K562 (cell line): Measurements from ENCODE around the gene MED16. TPM values are rescaled to one million over a fixed set of nuclear protein-coding genes. Genes with fewer than 3 reads are reported as not detected.

ENCODE experiments used
- BMI1 ChIP-seq: fragments of 150-350 bp; IDR thresholded peaks from 2 replicates; pipeline ENCODE4 v1.6.1; 2014; ENCODE audit warnings: low read length
- CBFB ChIP-seq: sonication (generic); formaldehyde crosslinking; IDR thresholded peaks from 2 replicates; pipeline ENCODE4 v1.4.0; 2020; ENCODE audit warnings: mild to moderate bottlenecking, missing genetic modification reagents
- KDM1A ChIP-seq, 2 experiments: fragments of 450-650 bp; IDR thresholded peaks; 2 replicates each; pipeline ENCODE4 v1.6.1; 2016; ENCODE audit warnings: mild to moderate bottlenecking in 2 of 2
- MIER1 ChIP-seq: fragments of 450-650 bp; IDR thresholded peaks from 2 replicates; pipeline ENCODE4 v1.6.1; 2016; ENCODE audit warnings: antibody characterized with exemption, mild to moderate bottlenecking, low read depth
- MTA1 ChIP-seq: fragments of 450-650 bp; IDR thresholded peaks from 2 replicates; pipeline ENCODE4 v1.6.1; 2017; ENCODE audit warnings: borderline replicate concordance
- MXI1 ChIP-seq: IDR thresholded peaks from 2 replicates; pipeline ENCODE4 v1.6.1; 2011; ENCODE audit warnings: low read depth, mild to moderate bottlenecking, improper control_type of control experiment, low read length
- POLR2A ChIP-seq: fragments of 450-650 bp; conservative IDR thresholded peaks from 2 replicates; pipeline ENCODE4 v1.6.1; 2016
- RBFOX2 ChIP-seq: fragments of 200-400 bp; formaldehyde crosslinking; IDR thresholded peaks from 2 replicates; pipeline ENCODE4 v1.6.1; 2017; ENCODE audit warnings: low read depth, mild to moderate bottlenecking, low read length, moderate library complexity
- SUPT5H ChIP-seq: fragments of 450-650 bp; IDR thresholded peaks from 2 replicates; pipeline ENCODE4 v1.6.1; 2016
- ZNF695 ChIP-seq: fragments of 450-650 bp; formaldehyde crosslinking; IDR thresholded peaks from 2 replicates; pipeline ENCODE4 v1.4.0; 2020; ENCODE audit warnings: mild to moderate bottlenecking, moderate library complexity
- polyA plus RNA-seq, 8 experiments: library from polyadenylated mRNA; depleted of rRNA in 4 of 8; stranded (reverse) in 5 of 8; unstranded in 3 of 8; fragments of >200 nt; fragmentation: Nextera tagmentation in 2 of 8; fragmentation: Illumina TruSeq in 1 of 8; extraction: Ambion mirVana in 2 of 8; extraction: Trizol in 1 of 8; gene quantifications; 2 replicates each; pipeline versions ENCODE4 v1.2.1 to v1.2.3, GENCODE V29; 2011 to 2014; ENCODE audit warnings: inconsistent platforms in 1 of 8, missing spikeins in 1 of 8
- total RNA-seq, 7 experiments: library from RNA; depleted of rRNA in 6 of 7; stranded (reverse); fragments of >200 nt in 6 of 7; fragmentation: Illumina TruSeq in 2 of 7; extraction: Trizol in 2 of 7; gene quantifications; 2 replicates each; pipeline versions ENCODE4 v1.2.1 to v1.2.3, GENCODE V29; 2011 to 2021; ENCODE audit warnings: low replicate concordance in 1 of 7
- TF ChIP-seq, protein P1 (sequence below): sonication (generic); formaldehyde crosslinking; IDR thresholded peaks from 2 replicates; pipeline ENCODE4 v1.8.1; 2023; ENCODE audit warnings: mild to moderate bottlenecking, missing genetic modification reagents
- TF ChIP-seq, protein P2 (sequence below): fragments of 450-650 bp; IDR thresholded peaks from 2 replicates; pipeline ENCODE4 v1.7.1; 2018; ENCODE audit warnings: mild to moderate bottlenecking, low read depth; ENCODE audit not compliant: partially characterized antibody

Gene MED16
- total and polyA plus RNA-seq, 9 of the 15 experiments (the other 6 are each of a cell fraction or from before 2014, with no cell fraction given), result 0.89 to 59.9 (median 8.6) TPM

GRCh38 chr19:898663-899062, 5.7 kb upstream of the MED16 start (continued):
- TF ChIP-seq KDM1A (IDR thresholded peaks at IDR 0.05) (peak; percentile 46 to 63; a peak in 2 of 4 replicates), BMI1 (peak; percentile 68), SUPT5H (0 out of 2 replicates have a peak, but pooled peaks have one; percentile 38), POLR2A (peak; percentile 28; the same call in 1 of the 2 replicates), MTA1 (no peak), RBFOX2 (0 out of 2 replicates have a peak, but pooled peaks have one; percentile 12), ZNF695 (CRISPR knock-in tag) (no peak), MXI1 (peak; percentile 78), CBFB (CRISPR knock-in tag) (0 out of 2 replicates have a peak, but pooled peaks have one; percentile 43), MIER1 (no peak)
- TF ChIP-seq, protein P1, sequence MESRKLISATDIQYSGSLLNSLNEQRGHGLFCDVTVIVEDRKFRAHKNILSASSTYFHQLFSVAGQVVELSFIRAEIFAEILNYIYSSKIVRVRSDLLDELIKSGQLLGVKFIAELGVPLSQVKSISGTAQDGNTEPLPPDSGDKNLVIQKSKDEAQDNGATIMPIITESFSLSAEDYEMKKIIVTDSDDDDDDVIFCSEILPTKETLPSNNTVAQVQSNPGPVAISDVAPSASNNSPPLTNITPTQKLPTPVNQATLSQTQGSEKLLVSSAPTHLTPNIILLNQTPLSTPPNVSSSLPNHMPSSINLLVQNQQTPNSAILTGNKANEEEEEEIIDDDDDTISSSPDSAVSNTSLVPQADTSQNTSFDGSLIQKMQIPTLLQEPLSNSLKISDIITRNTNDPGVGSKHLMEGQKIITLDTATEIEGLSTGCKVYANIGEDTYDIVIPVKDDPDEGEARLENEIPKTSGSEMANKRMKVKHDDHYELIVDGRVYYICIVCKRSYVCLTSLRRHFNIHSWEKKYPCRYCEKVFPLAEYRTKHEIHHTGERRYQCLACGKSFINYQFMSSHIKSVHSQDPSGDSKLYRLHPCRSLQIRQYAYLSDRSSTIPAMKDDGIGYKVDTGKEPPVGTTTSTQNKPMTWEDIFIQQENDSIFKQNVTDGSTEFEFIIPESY (CRISPR knock-in tag), result peak; percentile 41; the same call in 1 of the 2 replicates
- TF ChIP-seq, protein P2, sequence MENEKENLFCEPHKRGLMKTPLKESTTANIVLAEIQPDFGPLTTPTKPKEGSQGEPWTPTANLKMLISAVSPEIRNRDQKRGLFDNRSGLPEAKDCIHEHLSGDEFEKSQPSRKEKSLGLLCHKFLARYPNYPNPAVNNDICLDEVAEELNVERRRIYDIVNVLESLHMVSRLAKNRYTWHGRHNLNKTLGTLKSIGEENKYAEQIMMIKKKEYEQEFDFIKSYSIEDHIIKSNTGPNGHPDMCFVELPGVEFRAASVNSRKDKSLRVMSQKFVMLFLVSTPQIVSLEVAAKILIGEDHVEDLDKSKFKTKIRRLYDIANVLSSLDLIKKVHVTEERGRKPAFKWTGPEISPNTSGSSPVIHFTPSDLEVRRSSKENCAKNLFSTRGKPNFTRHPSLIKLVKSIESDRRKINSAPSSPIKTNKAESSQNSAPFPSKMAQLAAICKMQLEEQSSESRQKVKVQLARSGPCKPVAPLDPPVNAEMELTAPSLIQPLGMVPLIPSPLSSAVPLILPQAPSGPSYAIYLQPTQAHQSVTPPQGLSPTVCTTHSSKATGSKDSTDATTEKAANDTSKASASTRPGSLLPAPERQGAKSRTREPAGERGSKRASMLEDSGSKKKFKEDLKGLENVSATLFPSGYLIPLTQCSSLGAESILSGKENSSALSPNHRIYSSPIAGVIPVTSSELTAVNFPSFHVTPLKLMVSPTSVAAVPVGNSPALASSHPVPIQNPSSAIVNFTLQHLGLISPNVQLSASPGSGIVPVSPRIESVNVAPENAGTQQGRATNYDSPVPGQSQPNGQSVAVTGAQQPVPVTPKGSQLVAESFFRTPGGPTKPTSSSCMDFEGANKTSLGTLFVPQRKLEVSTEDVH, result no peak
